Fibroblast of gingiva (primary cell): ENCODE measurements around the gene RFX5.
"Not testable (repeated sequence)": the region's sequence is repeated elsewhere in the genome, so short reads cannot be mapped to it uniquely, and the experiment has no call there.

Experiments
- DNase-seq: peaks from one replicate; pipeline ENCODE4 v3.0.0-alpha.2; 2011; ENCODE audit warnings: low read depth

Gene RFX5

GRCh38 chr1:151362308-151363155 lies 15.5 kb upstream of the RFX5 start:
- DNase-seq: no peak

- DNase-seq: no peak
Measured at GRCh38 chr1:151361883-151362282, 14.8 kb upstream of the RFX5 start.

- no peak for DNase-seq
Measured at GRCh38 chr1:151356696-151357095, 9.6 kb upstream of the RFX5 start.

GRCh38 chr1:151352021-151352718 lies 5.1 kb upstream of the RFX5 start:
- no peak for DNase-seq

- DNase-seq: not testable (repeated sequence)
Measured at GRCh38 chr1:151350323-151350722, 3.3 kb upstream of the RFX5 start.

GRCh38 chr1:151347523-151348246 lies 633 bp upstream of the RFX5 start:
- DNase-seq: no peak

GRCh38 chr1:151346082-151346768 lies 827 bp downstream of the RFX5 start:
- DNase-seq: no peak

- DNase-seq: no peak
Measured at GRCh38 chr1:151344291-151344690, 2.8 kb downstream of the RFX5 start.

GRCh38 chr1:151343587-151343986 lies 3.5 kb downstream of the RFX5 start:
- no peak for DNase-seq

GRCh38 chr1:151342569-151342968 lies 4.5 kb downstream of the RFX5 start:
- no peak for DNase-seq

GRCh38 chr1:151342021-151342420 lies 5.0 kb downstream of the RFX5 start:
- DNase-seq: no peak

- peak; percentile 76 for DNase-seq
Measured at GRCh38 chr1:151340870-151341754, 5.9 kb downstream of the RFX5 start.

GRCh38 chr1:151336556-151336955 lies 10.5 kb downstream of the RFX5 start:
- DNase-seq: no peak

GRCh38 chr1:151334822-151335221 lies 12.2 kb downstream of the RFX5 start:
- DNase-seq: no peak

- DNase-seq: no peak
Measured at GRCh38 chr1:151327903-151328674, 19.0 kb downstream of the RFX5 start.

- peak; percentile 97 for DNase-seq
Measured at GRCh38 chr1:151327223-151327902, 19.7 kb downstream of the RFX5 start, which contains the start of gene PI4KB. Gene PI4KB (minus strand): TSS chr1:151327416. CDS start chr1:151316481, 10,935 bp downstream.

GRCh38 chr1:151326619-151327222 lies 20.3 kb downstream of the RFX5 start:
- peak; percentile 50 for DNase-seq

- DNase-seq: no peak
Measured at GRCh38 chr1:151325646-151326429, 21.2 kb downstream of the RFX5 start.
